NK-92 (cell line): ENCODE data around the gene ASTN1.
"Not testable (repeated sequence)": the region's sequence is repeated elsewhere in the genome, so short reads cannot be mapped to it uniquely, and the experiment has no call there.

Experiments
- DNase-seq: peaks from one replicate; lab custom pipeline; 2025; ENCODE audit not compliant: unreplicated experiment; lab: John Stamatoyannopoulos, UW

Gene ASTN1

DNA sequence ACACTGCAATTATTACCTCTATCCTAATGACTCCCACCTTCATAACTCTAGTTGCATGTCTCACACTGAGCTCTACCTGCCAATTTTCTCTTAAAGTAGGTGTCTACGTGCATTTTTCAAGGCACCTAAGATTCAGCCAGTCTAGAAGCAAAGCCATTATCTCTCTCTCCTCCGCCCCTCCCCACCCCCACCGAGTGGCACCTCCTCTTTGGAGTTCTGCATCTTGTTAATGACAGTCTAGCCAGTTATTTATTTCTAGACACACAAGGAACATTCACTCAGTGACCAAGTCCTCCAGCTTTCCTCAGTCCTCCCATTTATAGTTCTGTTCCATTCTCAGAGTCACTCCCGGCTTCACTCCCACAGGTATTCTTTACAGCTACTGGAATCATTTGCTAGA, 47.6 kb downstream of the ASTN1 start:
- DNase-seq = no peak

DNA sequence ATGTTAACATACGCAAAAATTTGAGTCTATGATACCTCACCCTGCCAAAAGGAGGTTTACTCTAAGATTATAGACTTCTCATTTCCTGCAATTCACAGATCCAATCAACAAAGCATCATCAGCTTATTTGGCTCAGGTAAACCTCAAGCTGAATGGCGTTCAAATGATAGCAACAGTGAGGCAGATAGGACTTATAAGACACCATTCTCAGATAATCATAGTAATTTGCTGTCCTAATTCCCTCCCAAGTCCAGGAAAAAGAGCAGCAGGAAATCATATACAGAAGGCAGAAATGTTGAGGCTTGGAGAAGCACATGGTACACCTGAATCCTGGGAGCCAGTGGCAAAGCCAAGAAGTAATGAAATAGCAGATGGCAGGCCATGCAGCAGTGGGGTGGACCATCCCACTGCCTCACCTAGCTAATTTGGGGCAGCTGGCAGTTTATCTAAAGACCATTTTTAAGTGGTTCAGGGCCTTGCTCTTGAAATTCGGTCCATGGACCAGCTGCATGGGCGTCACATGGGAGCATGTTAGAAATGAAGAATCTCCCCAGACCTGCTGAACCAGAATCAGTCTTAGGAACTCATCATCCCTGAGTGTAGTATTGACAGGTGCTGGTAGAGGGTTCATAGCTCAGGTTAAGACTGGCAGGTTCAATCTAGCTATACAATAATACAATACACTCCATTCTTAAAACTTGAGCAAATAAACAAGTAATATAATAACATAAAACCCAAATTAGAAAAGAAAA, 57.7 kb downstream of the ASTN1 start:
- no peak for DNase-seq

DNA sequence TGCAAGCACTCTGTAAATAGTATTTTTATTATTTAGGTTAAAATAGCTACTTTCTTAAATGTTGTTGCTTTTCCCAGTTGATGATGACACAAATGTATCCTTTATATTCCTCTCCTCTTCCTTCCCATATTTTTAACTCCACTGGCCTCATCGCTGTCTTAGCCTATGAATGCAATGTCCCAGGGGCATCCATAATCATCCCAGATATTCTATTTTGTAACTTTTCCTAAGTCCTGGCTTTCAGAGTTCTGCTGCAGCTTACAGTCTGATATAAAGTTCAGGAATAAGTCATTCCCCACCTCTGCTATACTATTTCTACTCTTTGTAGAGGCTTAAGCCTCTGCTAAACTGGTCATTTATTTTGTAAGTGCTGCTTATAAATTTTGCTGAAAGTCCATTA, 58.3 kb downstream of the ASTN1 start:
- no peak for DNase-seq

DNA sequence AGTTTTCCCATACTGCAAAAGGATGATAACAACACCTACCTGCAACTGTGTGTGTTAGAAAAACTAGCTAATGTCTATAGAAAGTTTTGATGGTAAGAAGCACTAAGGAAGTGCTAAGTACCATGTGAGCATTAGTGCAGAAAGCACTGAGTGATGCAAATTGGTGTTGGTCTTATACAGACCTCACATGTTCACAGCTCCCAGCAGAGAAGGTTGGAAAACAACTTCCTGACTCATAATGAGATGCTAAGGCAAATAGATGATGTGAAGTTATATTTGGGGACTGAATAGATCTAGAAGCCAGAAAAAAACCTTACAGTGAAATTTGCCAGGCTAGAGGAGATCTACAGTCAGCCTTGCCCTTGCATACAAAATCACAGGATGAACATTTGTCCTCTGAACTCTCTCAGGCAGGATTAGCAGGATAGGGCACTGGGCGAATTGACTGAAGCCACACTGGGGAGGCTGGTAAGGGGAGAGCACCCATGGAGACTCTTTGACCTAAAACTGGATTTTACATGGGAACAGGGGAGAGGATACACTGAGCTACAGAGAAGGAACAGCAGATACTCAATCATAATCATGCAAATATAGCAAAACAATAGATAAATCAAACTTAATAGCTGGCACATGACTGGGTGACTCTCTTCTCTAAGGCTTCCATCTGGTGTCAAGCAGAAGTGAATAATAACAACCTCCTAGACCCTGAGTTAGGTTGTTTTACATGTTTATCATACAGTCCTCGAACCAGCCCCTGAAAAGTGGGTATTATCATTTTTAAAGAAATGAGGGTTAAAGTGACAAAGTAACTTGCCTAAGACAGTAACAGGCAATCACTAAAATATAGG, 61.3 kb downstream of the ASTN1 start:
- DNase-seq = no peak

DNA sequence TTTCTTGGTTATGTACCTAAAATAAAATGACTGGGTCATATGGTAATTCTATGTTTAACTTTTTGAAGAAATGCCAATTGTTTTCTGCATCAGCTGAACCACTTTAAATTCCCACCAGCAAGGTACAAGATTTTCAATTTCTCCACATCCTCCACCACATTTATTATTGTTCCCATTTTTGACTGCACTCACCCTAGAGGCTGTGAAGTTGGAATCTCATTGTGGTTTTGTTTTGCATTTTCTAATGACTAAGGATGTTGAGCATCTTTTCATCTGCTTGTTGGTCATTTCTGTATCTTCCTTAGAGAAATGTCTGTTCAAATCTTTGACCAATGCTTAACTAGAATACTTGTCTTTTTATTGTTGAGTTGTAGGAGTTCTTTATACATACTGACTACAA, 72.5 kb downstream of the ASTN1 start:
- no peak for DNase-seq

DNA sequence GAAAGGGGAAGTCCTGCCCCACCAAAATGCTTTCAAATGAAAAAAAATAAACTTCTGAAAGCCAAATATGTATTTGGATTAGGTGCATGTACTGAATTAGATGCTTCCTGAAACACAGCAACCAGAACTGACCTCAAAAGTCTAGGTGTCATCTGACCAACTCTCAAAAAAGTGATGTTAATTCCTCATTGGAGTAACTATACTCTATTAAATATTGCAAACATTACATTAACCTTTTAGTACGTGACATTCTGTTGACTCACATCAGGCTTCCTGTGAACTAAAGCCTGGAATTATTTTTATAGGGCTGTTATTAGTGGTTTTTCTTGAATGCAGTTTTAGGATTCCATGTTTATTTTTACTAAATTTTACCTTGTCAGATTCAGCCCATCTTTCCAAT, 73.5 kb downstream of the ASTN1 start:
- DNase-seq = no peak

DNA sequence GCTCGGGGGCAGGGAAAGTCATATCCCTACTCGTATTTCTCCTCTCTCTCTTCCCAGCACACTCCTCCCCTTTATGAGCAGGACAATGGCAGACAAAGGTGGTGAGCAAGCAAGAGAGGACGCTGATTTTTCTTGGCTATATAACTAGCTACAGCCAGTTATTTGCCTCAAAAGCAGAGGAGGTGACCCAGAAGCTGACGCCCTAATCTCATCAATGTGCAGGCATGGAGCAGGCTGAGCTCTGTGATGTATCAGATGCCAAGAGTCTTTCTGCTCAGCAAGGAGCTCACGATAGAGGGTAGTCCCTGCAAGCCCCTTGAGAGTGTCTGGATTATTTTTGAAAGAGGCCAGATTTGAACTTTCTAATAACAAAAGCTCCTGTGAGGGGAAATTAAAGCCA, 75.5 kb downstream of the ASTN1 start:
- no peak for DNase-seq

DNA sequence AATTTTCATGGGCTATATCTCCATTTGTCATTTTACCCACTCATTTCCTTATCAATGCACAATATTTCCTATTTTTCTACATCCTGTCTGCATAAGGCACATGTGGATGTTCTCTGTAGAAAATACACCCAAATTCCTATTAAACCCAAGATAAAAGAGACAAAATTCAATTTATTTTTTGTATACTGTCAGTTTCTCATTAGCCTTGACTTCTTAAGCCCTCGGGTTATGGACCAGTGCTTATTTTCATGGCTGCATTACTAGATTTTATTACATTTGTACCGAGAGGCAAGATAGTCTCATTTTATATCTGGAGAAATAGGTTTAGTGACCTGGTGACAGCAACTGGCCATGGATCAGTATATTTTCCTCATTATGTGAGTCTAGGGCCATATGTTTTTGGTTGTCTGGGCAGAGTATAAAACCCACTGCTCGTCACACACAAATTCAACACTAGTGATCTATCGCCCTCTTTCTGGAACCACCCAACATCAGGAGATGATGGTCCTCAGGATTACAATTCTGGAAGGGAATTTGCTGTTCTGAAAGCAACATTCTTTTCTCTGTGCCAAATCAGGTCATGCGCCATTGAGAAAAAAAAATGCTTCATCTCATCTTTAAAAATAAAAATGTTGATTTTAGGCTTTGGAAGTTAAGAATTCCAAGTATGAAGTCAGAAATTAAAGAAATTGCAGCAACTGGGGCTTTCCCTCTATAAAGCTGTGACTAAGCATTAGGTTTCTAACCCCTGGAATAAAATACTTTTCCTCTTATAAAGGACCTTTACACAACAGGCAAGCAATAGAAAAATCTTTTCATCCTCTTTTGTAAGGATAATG, 81.4 kb downstream of the ASTN1 start:
- no peak for DNase-seq

DNA sequence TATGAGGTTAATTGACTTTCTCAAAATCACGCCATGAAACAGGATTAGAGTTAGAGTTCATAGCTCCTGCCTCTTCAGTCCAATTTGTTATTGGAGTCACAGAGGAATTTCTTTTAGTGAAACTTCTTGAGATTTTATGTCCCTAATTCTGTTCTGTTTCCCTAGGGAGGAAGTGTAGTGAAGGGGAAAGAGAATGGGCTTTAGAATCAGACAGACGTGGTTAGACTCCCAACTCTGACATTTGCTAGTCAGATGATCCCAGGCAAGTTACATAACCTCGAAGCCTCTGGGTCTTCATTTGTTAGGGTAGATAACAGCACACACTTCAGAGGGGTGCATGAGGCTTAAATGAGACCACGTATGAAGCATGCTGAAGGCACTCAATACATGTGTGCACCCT, 83.9 kb downstream of the ASTN1 start:
- DNase-seq = no peak

DNA sequence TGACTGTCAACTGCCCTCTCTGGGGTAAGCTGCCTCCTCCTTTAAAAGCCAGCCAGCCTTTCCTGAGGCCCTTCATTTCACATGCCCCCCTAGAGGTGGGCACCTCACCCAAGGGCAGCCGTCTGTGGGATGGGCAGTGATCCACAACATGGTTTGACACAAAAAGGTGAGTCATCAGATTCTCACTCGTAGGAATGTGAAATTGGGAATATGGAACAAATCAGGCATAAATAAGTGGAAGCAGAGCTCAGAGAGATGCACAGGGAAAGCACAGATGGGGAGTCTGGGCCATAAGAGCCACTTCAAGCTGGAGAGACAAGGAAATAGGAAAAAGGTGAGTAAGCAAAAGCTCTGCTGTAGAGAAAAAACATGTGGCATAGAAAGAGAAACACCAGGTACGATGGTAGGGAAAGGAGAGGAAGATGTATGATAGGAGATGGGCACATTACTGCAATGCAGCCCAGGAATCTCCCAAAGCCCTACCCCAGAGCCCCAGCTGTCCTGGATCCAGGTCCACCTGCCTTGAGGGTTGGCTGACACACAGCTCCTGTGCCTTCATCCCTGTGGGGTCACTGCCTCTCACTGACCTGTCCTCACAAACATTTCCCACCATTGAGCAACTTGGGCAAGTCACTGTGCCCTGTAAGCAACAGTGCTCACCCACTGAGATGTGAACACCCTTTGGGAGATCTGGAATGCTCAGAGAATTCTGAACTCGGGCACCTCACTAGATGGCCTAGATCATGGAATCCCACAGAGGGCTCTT, 86.6 kb downstream of the ASTN1 start:
- no peak for DNase-seq

DNA sequence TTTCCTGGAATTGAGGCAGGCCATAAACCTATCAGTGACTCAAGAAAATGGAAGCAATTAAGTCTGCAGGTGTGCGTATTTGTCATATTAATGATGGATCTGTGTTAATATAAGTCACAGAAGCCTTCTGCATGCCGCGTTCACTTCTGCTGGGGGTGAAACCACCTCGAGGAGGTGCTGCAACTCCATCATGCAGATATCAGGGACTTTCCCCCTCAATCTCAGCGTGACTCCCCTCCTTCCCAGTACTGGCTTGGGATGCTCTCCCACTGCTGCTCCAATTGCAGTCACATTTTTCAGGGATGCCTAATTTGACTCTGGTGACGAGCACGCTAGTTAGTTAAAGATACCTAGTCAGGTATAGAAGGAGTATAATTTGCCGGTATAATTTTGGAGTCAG, 87.5 kb downstream of the ASTN1 start:
- no peak for DNase-seq

DNA sequence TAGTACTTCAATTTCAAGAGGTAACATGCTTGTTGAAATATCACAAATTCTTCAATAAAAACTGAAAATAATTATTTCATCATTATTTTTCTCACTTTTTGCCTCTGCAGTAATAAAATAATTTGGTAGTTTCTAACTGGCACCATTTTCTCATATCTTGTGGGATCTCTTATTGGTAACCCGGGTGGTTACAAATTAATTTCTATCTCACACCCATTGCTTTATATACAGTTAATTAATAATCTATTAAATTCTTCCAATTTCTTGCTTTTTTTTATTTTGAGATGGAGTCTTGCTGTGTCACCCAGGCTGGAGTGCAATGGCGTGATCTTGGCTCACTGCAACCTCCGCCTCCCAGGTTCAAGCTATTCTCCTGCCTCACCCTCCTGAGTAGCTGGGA, 89.7 kb downstream of the ASTN1 start:
- DNase-seq = not testable (repeated sequence)

DNA sequence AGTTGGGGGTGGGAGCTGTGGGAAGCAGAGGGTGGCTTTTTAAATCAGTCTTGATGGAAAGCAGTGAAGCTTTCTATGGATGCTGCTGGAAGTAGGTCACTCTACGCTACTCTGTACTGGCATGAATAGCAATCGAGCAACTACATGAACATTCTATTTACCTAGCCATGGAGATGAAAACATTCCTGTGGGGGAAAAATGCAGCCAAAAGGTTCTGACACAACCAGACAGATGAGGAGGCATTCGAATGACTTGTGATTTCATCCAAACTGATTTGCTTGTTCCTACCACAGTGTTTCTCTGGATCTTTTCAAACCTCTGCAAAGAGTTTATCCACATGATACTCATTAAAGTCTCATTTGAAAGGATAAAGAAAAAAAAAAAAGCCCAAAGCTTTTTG, 95.0 kb downstream of the ASTN1 start:
- DNase-seq = no peak

DNA sequence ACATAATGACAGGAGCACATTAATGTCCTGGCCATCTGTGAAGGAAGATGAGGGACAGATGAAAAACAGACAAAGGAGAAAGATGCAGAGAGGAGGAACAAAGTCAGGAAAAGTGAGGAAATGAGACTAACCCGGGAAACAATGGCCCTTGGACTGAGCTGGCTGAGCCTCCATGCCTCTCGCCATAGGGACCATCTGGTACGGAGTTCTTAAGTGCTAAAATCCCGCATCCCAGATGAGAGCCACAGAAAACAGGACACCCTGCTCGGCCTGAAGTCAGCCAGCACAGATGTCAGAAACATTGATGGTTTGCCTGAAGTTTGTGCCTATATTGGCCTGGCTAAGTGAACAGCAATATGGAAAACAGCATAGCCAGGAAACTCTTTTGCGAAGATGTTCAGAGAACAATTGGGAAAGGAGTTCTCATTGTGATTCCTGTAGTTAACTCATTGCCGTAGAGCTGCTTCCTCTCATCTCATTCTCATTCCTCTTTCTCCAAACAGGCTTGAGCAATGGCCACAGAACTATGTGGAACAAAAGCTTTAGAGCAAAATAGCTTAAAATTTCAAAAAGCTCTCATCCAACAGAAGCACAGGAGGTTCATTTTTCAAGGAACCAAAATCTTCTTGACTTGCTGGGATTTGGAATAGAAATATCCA, 96.6 kb downstream of the ASTN1 start:
- DNase-seq = no peak

DNA sequence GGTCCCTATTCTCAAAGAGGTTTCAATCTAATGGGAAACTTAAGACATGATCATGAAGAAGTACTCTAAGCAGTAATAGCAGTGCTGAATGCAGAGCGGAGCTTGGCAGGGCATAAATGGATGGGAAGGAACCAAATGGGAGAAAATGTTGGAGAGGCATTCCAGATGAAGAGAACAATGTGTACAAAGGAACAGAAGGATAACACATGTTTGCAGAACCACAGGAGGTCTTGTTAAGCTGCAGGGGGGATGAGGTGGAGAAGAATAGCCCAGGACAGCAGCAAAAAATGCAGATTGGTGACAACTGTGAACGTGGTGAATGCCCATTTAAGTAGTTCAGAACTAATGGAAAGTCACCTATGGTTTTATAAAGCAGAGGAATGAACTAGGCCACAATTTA, 99.1 kb downstream of the ASTN1 start:
- DNase-seq = no peak

DNA sequence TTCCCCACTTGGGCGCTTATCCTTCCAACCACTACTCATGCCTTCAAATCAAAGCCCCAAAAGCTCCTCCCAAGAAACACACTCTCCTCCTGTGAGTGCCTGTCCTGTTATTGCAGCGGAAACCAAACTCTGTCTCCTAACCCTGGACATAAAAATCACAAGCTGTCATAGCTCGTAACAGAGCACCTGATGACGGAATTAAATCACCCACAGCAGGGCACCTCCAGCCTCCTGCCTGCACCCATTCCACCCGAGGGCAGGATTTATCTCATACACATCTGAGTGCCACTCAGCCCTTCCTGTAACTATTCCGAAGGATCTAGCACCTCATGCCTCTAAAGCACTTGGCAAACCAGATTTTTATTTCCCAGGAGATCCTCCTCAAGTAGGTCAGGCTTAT, 100.9 kb downstream of the ASTN1 start:
- no peak for DNase-seq

DNA sequence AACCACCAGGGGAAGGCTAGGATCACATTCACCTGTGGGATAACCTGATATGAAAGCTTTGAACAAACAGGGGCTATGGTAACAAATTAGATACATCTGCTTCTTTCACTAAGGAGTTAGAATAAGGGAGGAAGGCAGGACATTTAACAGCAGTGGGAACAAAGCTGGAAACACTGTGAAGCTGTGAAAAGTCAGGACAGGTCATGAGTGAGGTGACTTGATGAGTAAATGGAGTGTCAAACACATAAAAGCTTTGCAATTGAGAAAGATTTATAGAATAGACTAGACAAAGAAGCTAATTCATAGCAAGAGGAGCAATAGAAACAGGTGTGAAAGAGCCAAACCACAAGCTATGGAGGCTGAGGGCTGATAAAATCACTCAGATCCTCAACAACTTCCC, 110.0 kb downstream of the ASTN1 start:
- no peak for DNase-seq

DNA sequence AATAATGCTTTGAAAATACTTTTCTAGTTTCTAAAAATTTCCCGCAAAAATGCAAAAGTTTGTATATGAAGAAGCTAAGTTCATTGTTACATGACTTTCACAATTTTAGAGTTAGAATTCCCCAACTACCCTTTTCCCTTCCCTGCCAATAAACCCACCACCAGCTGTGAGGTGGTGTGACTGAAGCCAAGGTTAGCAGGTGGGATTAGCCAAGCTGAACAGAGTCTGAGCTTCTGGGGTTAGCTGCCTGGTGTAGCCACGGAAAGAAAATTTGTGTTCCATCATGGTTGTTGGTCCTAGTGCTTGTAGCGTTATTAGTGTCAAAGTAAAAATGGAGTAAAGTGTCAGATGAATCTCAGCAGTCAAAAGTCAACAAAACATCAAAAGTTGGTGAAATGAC, 110.9 kb downstream of the ASTN1 start:
- no peak for DNase-seq

DNA sequence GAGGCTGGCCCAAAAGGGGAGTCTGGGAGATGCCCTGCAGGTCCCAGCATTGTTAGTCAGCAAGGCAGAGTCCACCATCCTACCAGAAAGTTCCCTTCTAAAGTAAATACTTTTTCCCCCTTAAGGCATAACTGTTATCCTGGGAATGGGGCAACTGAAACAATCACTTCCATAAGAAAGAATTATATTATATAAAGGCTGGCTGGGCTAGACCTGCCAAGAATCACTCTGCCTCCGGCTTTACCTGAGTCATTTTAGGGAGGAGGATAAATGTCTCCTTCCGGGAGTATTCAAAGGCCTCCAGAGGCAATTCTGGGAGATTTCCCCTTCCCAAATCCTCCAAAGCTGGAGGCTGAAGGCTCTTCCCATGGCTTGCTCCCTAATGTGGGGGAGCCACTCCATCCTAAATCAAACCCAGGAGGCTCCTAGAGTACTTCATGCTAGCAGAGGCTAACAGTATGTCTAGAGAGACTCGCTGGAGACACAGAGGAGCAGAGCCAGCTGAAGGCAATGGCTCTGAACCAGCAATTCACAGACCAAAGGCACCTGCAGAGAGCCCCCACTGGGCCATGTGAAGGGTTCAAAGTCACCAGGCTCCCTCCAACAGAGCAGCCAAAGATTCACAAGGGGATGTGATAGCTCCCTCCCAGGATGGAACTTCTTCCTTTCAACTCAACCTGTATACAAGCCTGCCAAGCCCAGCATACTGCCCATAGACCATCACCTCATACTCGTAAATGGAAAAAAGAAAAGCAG, 116.0 kb downstream of the ASTN1 start:
- DNase-seq = no peak

DNA sequence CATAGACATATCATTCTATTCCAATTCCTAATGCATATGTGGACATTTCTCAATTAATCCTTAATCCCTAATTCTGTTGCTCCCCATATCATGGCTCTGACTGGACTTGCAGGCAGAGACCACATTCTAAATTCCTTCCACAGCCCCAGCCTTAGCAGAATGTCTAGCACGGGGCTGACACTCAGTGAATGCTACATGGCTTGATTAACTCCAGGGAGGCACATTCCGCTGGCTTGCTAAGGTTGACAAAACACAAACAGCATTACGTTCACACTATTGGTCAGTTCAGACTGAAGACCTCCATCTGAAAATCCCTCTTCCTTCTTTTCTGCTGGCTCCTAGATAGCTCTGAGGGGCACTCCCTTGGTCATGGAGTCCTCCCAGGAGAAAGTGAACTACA, 119.4 kb downstream of the ASTN1 start:
- no peak for DNase-seq
